ENCODE data around the gene ATP6V0A1. TPM values are rescaled to one million over a fixed set of nuclear protein-coding genes. Genes with fewer than 3 reads are reported as not detected.
"Not testable (repeated sequence)": the region's sequence is repeated elsewhere in the genome, so short reads cannot be mapped to it uniquely, and the experiment has no call there.

The ATP6V0A1 gene
- total RNA-seq, 1 experiment from 2014 or later = 54.6 TPM

GRCh38 chr17:42414704-42415409, 43.8 kb upstream of the ATP6V0A1 start:
- ChIA-PET POLR2A (ENCODE audit: low non-redundant PET) (interaction anchor here (0.6 kb wide), 1 partner anchor 572 kb away, joined by 3 read pairs; no protein-coding TSS in a partner anchor), CTCF (interaction anchor here (0.7 kb wide), 1 partner anchor 1137 kb away, joined by 8 read pairs; no protein-coding TSS in a partner anchor)
- no TSS peak for BruUV-seq (replicated peaks)
- TF ChIP-seq CTCF (conservative IDR thresholded peaks at IDR 0.05; ENCODE audit: low read depth, low read length) (no peak), EZH2 (IDR thresholded peaks at IDR 0.05; ENCODE audit: borderline replicate concordance, low read depth, low read length, poor library complexity, severe bottlenecking) (no peak)
- Histone ChIP-seq H3K36me3 (ENCODE audit: insufficient read depth, low read length, poor library complexity, severe bottlenecking) (no peaks in the 10 kb centered on the region), H3K27me3 (replicated peaks; ENCODE audit: insufficient read depth, low read depth, low read length, poor library complexity) (no peaks in the 10 kb centered on the region), H3K27ac (ENCODE audit: low read depth, low read length, poor library complexity, severe bottlenecking) (no peak overlapping the region), H3K4me3 (ENCODE audit: low read depth, low read length, poor library complexity, severe bottlenecking) (no peak overlapping the region), H3K9me3 (ENCODE audit: low read depth, low read length, poor library complexity, severe bottlenecking) (no peaks in the 10 kb centered on the region), H3K4me1 (ENCODE audit: insufficient read depth, low read length, poor library complexity, severe bottlenecking) (no peaks in the 10 kb centered on the region)
- intact Hi-C loops (cut with micrococcal nuclease; ENCODE audit: unreplicated experiment) = no loop called here
- DNase-seq (ENCODE audit: low spot score) = no peak

GRCh38 chr17:42417981-42418380, 40.7 kb upstream of the ATP6V0A1 start:
- POLR2A ChIA-PET (ENCODE audit: low non-redundant PET); H3K4me1 ChIP-seq (ENCODE audit: insufficient read depth, low read length, poor library complexity, severe bottlenecking); intact Hi-C loops (cut with micrococcal nuclease; ENCODE audit: unreplicated experiment); BruUV-seq (replicated peaks); H3K36me3 ChIP-seq (ENCODE audit: insufficient read depth, low read length, poor library complexity, severe bottlenecking); H3K27ac ChIP-seq (ENCODE audit: low read depth, low read length, poor library complexity, severe bottlenecking); H3K27me3 ChIP-seq (replicated peaks; ENCODE audit: insufficient read depth, low read depth, low read length, poor library complexity); H3K4me3 ChIP-seq (ENCODE audit: low read depth, low read length, poor library complexity, severe bottlenecking); DNase-seq (ENCODE audit: low spot score); CTCF ChIA-PET; H3K9me3 ChIP-seq (ENCODE audit: low read depth, low read length, poor library complexity, severe bottlenecking): not testable (repeated sequence)

GRCh38 chr17:42421136-42421506, 37.6 kb upstream of the ATP6V0A1 start:
- DNase-seq (ENCODE audit: low spot score) = no peak
- intact Hi-C loops (cut with micrococcal nuclease; ENCODE audit: unreplicated experiment) = no loop called here
- ChIA-PET POLR2A (ENCODE audit: low non-redundant PET) (no interaction called here), CTCF (no interaction called here)
- no TSS peak for BruUV-seq (replicated peaks)
- Histone ChIP-seq H3K9me3 (ENCODE audit: low read depth, low read length, poor library complexity, severe bottlenecking) (no peaks in the 10 kb centered on the region), H3K27me3 (replicated peaks; ENCODE audit: insufficient read depth, low read depth, low read length, poor library complexity) (no peaks in the 10 kb centered on the region), H3K4me3 (ENCODE audit: low read depth, low read length, poor library complexity, severe bottlenecking) (peak overlapping the region; percentile 66), H3K4me1 (ENCODE audit: insufficient read depth, low read length, poor library complexity, severe bottlenecking) (no peaks in the 10 kb centered on the region), H3K27ac (ENCODE audit: low read depth, low read length, poor library complexity, severe bottlenecking) (no peak overlapping the region), H3K36me3 (ENCODE audit: insufficient read depth, low read length, poor library complexity, severe bottlenecking) (no peaks in the 10 kb centered on the region)
- TF ChIP-seq EZH2 (IDR thresholded peaks at IDR 0.05; ENCODE audit: borderline replicate concordance, low read depth, low read length, poor library complexity, severe bottlenecking) (no peak), CTCF (conservative IDR thresholded peaks at IDR 0.05; ENCODE audit: low read depth, low read length) (no peak)
